ENCODE data around the gene SORCS2. TPM values are rescaled to one million over a fixed set of nuclear protein-coding genes. Genes with fewer than 3 reads are reported as not detected.

The SORCS2 gene
- total RNA-seq, 1 donor from 2014 or later = 5.2 TPM

- H3K9ac ChIP-seq = no peak overlapping the region
- TF ChIP-seq EZH2phosphoT487 (IDR thresholded peaks at IDR 0.05) = no peak
- no peak for TF ChIP-seq EZH2 (IDR thresholded peaks at IDR 0.05)
- no peak for TF ChIP-seq CTCF (IDR thresholded peaks at IDR 0.05)
- no peaks in the 10 kb centered on the region for H3K36me3 Mint-ChIP-seq
- H4K20me1 ChIP-seq (ENCODE audit: low read depth) = peaks cover 7% of the 10 kb centered on the region
- H3K4me1 ChIP-seq = peaks cover 12% of the 10 kb centered on the region
- no peak for DNase-seq (ENCODE audit: low spot score)
- peaks cover 3% of the 10 kb centered on the region for H3K9me3 Mint-ChIP-seq
- H2AFZ ChIP-seq (replicated peaks) = no peak overlapping the region
- H3K4me1 Mint-ChIP-seq = peaks cover 35% of the 10 kb centered on the region
- H3K27me3 Mint-ChIP-seq (ENCODE audit: insufficient read depth, low read depth) = peaks cover 5% of the 10 kb centered on the region
- H3K79me2 ChIP-seq (ENCODE audit: low read depth) = no peaks in the 10 kb centered on the region
- no peak overlapping the region for H3K27ac ChIP-seq
- H3K4me3 Mint-ChIP-seq = no peak overlapping the region
- H3K4me2 ChIP-seq = no peak overlapping the region
- no peaks in the 10 kb centered on the region for H3K36me3 ChIP-seq
- no peaks in the 10 kb centered on the region for H3K27me3 ChIP-seq
- H3K4me3 ChIP-seq = no peak overlapping the region
- H3K9me3 ChIP-seq (ENCODE audit: low read depth) = no peaks in the 10 kb centered on the region
- H3F3A ChIP-seq (ENCODE audit: low read depth) = no peaks in the 10 kb centered on the region
- H3K27ac Mint-ChIP-seq = peak overlapping the region; percentile 4
Observed at GRCh38 chr4:7254736-7255487, 62.6 kb downstream of the SORCS2 start.

GRCh38 chr4:7255488-7255881 lies 63.1 kb downstream of the SORCS2 start:
- H2AFZ ChIP-seq (replicated peaks) = no peak overlapping the region
- TF ChIP-seq CTCF (IDR thresholded peaks at IDR 0.05) = no peak
- no peak for TF ChIP-seq EZH2 (IDR thresholded peaks at IDR 0.05)
- TF ChIP-seq EZH2phosphoT487 (IDR thresholded peaks at IDR 0.05) = no peak
- no peak for DNase-seq (ENCODE audit: low spot score)

GRCh38 chr4:7255996-7256395 lies 63.7 kb downstream of the SORCS2 start:
- Histone ChIP-seq H3K27me3 (no peaks in the 10 kb centered on the region), H2AFZ (replicated peaks) (no peak overlapping the region), H3K27ac (no peak overlapping the region), H3K36me3 (no peaks in the 10 kb centered on the region), H4K20me1 (ENCODE audit: low read depth) (peaks cover 3% of the 10 kb centered on the region), H3K9me3 (ENCODE audit: low read depth) (no peaks in the 10 kb centered on the region), H3K4me1 (peaks cover 12% of the 10 kb centered on the region), H3K4me2 (no peak overlapping the region), H3K4me3 (no peak overlapping the region), H3K9ac (no peak overlapping the region), H3K79me2 (ENCODE audit: low read depth) (no peaks in the 10 kb centered on the region), H3F3A (ENCODE audit: low read depth) (no peaks in the 10 kb centered on the region)
- Mint-ChIP-seq H3K27ac (no peak overlapping the region), H3K9me3 (peaks cover 3% of the 10 kb centered on the region), H3K27me3 (ENCODE audit: insufficient read depth, low read depth) (peaks cover 5% of the 10 kb centered on the region), H3K36me3 (no peaks in the 10 kb centered on the region), H3K4me3 (no peak overlapping the region), H3K4me1 (peaks cover 26% of the 10 kb centered on the region)
- no peak for TF ChIP-seq EZH2 (IDR thresholded peaks at IDR 0.05)
- TF ChIP-seq EZH2phosphoT487 (IDR thresholded peaks at IDR 0.05) = no peak
- TF ChIP-seq CTCF (IDR thresholded peaks at IDR 0.05) = no peak
- DNase-seq (ENCODE audit: low spot score) = no peak

More at GRCh38 chr4:7255488-7255881, 63.1 kb downstream of the SORCS2 start:
- no peak overlapping the region for H3K27ac ChIP-seq
- Mint-ChIP-seq H3K4me1 (peaks cover 30% of the 10 kb centered on the region), H3K27me3 (ENCODE audit: insufficient read depth, low read depth) (peaks cover 5% of the 10 kb centered on the region), H3K4me3 (no peak overlapping the region), H3K36me3 (no peaks in the 10 kb centered on the region), H3K27ac (no peak overlapping the region), H3K9me3 (peaks cover 3% of the 10 kb centered on the region)
- H3K4me1 ChIP-seq = peaks cover 12% of the 10 kb centered on the region
- H3K27me3 ChIP-seq = no peaks in the 10 kb centered on the region
- no peaks in the 10 kb centered on the region for H3K79me2 ChIP-seq (ENCODE audit: low read depth)
- no peak overlapping the region for H3K9ac ChIP-seq
- no peaks in the 10 kb centered on the region for H3F3A ChIP-seq (ENCODE audit: low read depth)
- H3K9me3 ChIP-seq (ENCODE audit: low read depth) = no peaks in the 10 kb centered on the region
- no peaks in the 10 kb centered on the region for H3K36me3 ChIP-seq
- no peak overlapping the region for H3K4me2 ChIP-seq
- H3K4me3 ChIP-seq = no peak overlapping the region
- H4K20me1 ChIP-seq (ENCODE audit: low read depth) = peaks cover 4% of the 10 kb centered on the region

All from neural progenitor cell (in vitro differentiated cells).